Fibroblast of the aortic adventitia (primary cell): ENCODE data around the gene SARS1. TPM values are rescaled to one million over a fixed set of nuclear protein-coding genes. Genes with fewer than 3 reads are reported as not detected.

ENCODE experiments used
- DNase-seq: peaks from one replicate; pipeline ENCODE4 v3.0.0-alpha.2; 2010; ENCODE audit warnings: low read depth
- H3K4me3 ChIP-seq: 2 replicates; pipeline ENCODE4 v1.5.1; 2011; ENCODE audit warnings: low read depth, mild to moderate bottlenecking, control low read depth, low read length, moderate library complexity
- total RNA-seq: library from RNA; depleted of rRNA; stranded (reverse); fragments of >200 nt; gene quantifications from 2 replicates; pipeline ENCODE4 v1.2.3, GENCODE V29; 2012; ENCODE audit warnings: low replicate concordance
- TF ChIP-seq, protein P1 (sequence below): IDR thresholded peaks from 2 replicates; pipeline ENCODE4 v1.5.1; 2011; ENCODE audit warnings: mild to moderate bottlenecking, low read length, control low read depth, inconsistent platforms; ENCODE audit not compliant: insufficient read depth

SARS1 gene
- total RNA-seq, 1 donor: 321 TPM

DNA sequence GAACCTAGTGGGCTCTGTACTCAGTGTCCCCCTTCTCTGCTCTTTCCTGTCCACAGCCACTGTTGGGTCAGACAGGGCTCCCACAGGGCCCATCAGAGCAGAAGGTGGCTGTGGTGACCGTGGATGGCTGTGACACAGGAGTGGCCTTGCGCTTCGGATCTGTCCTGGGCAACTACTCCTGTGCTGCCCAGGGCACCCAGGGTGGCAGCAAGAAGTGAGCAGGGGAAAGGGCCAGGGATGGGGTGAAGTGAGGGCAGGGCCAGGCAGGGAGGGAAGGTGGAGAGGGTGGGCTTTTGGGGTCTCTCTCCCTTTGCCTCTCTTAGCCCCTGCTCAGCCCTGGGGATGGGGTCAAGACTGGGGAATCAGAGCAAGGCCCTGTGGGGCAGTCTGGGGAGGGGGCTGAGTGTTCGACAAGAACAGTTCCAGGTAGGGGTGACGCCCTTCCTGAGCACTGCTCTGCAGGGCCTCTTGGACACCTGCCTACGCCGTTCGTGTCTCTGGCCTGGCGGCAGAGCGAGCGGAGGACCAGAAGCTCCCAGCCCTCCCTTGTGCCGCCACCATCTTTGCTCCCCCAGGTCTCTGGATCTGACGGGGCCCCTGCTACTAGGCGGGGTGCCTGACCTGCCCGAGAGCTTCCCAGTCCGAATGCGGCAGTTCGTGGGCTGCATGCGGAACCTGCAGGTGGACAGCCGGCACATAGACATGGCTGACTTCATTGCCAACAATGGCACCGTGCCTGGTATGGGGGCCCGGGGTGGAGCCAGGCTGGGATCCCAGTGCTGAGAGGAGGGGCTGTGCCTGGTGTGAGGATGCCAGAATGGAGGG, 48.7 kb downstream of the SARS1 start:
- TF ChIP-seq, protein P1, sequence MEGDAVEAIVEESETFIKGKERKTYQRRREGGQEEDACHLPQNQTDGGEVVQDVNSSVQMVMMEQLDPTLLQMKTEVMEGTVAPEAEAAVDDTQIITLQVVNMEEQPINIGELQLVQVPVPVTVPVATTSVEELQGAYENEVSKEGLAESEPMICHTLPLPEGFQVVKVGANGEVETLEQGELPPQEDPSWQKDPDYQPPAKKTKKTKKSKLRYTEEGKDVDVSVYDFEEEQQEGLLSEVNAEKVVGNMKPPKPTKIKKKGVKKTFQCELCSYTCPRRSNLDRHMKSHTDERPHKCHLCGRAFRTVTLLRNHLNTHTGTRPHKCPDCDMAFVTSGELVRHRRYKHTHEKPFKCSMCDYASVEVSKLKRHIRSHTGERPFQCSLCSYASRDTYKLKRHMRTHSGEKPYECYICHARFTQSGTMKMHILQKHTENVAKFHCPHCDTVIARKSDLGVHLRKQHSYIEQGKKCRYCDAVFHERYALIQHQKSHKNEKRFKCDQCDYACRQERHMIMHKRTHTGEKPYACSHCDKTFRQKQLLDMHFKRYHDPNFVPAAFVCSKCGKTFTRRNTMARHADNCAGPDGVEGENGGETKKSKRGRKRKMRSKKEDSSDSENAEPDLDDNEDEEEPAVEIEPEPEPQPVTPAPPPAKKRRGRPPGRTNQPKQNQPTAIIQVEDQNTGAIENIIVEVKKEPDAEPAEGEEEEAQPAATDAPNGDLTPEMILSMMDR: no peak
- no peak for DNase-seq
- no peak overlapping the region for H3K4me3 ChIP-seq

DNA sequence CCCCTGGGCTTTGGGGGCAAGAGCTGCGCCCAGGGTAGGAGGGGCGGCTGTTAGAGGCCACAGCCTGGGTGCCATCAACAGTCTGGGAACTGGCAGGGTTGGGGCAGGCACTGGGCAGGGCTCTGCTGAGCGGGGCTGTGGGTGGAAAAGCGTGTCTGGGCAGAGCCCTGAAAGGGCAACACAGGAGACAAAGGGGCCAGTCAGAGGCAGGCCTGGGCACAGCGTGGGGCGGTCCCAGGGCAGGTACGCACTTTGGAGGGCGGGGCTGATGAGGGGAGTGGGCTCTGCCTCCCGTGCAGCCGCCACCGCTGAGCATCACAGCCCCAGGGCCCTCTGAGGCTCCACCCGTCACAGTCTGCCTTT, 49.5 kb downstream of the SARS1 start:
- no peak for DNase-seq
- no peak overlapping the region for H3K4me3 ChIP-seq
- TF ChIP-seq, protein P1: no peak

DNA sequence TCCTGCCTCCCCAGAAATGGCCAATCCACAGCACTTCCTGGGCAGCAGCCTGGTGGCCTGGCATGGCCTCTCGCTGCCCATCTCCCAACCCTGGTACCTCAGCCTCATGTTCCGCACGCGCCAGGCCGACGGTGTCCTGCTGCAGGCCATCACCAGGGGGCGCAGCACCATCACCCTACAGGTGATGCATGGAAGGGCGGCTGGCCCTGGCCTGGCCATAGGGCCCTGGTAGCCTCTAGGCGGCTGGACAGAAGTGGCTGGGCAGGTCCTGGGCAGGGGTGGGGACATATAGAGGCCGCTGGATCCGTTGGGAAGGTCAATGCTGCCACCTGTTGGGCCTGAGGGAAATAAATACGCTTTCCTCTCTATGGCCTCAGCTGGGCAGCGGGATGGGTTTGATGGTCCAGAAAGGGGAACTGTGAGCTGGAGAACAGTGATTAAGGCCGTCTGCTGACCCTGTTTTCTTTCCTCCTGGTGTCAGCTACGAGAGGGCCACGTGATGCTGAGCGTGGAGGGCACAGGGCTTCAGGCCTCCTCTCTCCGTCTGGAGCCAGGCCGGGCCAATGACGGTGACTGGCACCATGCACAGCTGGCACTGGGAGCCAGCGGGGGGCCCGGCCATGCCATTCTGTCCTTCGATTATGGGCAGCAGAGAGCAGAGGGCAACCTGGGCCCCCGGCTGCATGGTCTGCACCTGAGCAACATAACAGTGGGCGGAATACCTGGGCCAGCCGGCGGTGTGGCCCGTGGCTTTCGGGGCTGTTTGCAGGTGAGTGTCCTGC, 50.1 kb downstream of the SARS1 start:
- peak; percentile 90 for DNase-seq
- TF ChIP-seq, protein P1: peak; percentile 99
- H3K4me3 ChIP-seq: no peak overlapping the region

DNA sequence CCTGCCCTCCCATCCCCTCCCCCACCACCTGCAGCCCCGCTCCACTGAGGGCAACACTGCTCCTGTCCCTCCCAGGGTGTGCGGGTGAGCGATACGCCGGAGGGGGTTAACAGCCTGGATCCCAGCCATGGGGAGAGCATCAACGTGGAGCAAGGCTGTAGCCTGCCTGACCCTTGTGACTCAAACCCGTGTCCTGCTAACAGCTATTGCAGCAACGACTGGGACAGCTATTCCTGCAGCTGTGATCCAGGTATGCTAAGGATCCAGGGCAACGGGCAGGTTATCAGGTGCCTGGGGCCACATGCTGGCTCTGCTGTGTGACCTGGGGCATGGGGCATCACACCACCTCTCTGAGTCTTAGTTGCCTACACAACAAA, 50.6 kb downstream of the SARS1 start:
- no peak overlapping the region for H3K4me3 ChIP-seq
- TF ChIP-seq, protein P1: no peak
- DNase-seq: no peak

DNA sequence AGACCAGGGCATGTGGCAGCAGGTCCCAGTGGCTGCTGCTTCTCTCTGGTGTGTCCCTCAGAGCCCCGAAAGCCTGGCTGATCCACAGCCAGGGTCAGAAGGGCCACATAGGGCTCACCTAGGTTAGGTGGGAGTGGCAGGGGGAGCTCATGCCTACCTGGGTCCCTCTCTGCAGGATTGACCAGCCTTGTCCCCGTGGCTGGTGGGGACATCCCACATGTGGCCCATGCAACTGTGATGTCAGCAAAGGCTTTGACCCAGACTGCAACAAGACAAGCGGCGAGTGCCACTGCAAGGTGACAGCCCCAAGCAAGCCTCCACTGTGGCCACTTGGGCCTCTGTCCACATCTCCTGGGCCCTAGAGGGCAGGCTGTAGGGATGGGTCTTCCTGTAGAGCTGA, 51.3 kb downstream of the SARS1 start:
- TF ChIP-seq, protein P1: no peak
- no peak overlapping the region for H3K4me3 ChIP-seq
- no peak for DNase-seq

DNA sequence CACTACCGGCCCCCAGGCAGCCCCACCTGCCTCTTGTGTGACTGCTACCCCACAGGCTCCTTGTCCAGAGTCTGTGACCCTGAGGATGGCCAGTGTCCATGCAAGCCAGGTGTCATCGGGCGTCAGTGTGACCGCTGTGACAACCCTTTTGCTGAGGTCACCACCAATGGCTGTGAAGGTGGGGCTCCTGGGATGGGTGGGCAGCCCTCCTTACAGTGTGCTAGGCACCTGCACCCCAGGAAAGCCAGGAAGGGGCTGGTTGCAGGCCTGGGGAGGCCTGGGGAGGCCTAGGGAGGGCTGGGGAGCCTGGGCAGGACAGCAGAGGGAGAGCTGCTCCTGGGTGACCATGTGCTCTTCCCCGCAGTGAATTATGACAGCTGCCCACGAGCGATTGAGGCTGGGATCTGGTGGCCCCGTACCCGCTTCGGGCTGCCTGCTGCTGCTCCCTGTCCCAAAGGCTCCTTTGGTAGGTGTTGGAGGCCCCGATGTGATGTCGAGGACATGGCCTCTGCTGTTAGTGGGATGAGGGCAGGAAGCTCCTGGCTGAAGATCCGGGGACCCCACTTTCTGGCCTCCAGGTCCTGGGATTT, 52.1 kb downstream of the SARS1 start:
- TF ChIP-seq, protein P1: no peak
- no peak for DNase-seq

More for the DNA sequence above, 52.1 kb downstream of the SARS1 start:
- H3K4me3 ChIP-seq: no peak overlapping the region
